Measurements from ENCODE around the gene GPX7.

The GPX7 gene

DNA sequence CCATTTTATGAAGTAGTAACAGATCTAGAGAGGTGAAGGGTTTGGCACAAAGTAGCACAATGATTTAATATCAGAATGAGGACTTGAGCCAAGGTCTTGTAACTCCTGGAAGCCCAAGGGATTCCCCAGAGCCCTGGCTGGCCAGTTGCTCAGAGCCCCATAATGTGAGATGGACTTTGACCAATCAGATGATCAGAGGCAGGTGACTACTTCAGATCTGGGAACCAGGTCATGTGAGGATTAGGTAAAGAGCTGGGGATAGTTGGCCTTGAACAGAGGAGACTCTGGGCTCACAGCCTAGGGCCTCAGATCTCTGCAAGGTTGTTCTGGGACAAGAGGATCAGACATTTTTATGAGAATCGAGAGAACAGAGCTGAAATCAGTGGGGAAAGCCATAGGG is 49.7 kb downstream of the GPX7 start:
- DNase-seq (ENCODE audit: insufficient read length, low spot score) (no peak), FAIRE-seq (no peak)
- TF ChIP-seq, protein P1, sequence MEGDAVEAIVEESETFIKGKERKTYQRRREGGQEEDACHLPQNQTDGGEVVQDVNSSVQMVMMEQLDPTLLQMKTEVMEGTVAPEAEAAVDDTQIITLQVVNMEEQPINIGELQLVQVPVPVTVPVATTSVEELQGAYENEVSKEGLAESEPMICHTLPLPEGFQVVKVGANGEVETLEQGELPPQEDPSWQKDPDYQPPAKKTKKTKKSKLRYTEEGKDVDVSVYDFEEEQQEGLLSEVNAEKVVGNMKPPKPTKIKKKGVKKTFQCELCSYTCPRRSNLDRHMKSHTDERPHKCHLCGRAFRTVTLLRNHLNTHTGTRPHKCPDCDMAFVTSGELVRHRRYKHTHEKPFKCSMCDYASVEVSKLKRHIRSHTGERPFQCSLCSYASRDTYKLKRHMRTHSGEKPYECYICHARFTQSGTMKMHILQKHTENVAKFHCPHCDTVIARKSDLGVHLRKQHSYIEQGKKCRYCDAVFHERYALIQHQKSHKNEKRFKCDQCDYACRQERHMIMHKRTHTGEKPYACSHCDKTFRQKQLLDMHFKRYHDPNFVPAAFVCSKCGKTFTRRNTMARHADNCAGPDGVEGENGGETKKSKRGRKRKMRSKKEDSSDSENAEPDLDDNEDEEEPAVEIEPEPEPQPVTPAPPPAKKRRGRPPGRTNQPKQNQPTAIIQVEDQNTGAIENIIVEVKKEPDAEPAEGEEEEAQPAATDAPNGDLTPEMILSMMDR (IDR thresholded peaks at IDR 0.05; ENCODE audit: insufficient read depth, missing control alignments): no peak

DNA sequence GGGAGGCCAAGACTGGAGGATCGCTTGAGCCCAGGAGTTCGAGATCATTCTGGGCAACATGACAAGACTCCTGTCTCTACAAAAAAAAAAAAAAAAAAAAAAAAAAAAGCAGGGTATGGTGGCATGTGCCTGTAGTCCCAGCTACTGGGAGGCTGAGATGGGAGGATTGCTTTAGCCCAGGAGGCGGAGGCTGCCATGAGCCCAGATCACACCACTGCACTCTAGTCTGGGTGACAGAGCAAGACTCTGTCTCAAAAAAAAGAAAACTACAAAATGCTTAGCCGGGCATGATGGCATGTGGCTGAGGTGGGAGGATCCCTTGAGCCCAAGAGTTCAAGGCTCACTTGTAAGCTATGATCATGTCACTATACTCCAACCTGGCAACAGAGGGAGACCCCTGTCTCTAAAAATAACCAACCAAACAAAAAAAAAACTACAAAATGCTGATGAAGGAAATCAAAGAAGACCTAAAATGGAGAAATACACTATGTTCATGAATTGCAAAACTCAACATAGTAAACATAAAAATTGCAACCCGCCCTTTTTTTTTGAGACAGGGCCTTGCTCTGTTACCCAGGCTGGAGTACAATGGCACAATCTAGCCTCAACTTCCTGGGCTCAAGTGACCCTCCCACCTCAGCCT is 51.2 kb downstream of the GPX7 start:
- TF ChIP-seq, protein P1 (IDR thresholded peaks at IDR 0.05; ENCODE audit: insufficient read depth, missing control alignments): no peak
- FAIRE-seq (no peak), DNase-seq (ENCODE audit: insufficient read length, low spot score) (no peak)

DNA sequence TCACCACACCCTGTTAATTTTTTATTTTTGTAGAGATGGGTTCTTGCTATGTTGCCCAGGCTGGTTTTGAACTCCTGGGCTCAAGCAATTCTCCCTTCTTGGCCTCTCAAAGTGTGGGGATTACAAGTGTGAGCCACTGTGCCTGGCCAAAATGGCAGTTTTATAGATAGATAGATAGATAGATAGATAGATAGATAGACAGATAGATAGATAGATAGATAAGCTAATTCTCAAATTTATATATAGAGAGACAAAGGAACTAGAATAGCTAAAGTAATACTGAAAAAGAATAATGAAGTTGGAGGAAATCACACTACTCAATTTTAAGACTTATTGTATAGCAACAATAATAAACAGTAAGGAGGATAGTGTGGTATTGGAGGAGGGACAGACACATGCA is 51.9 kb downstream of the GPX7 start:
- TF ChIP-seq, protein P1 (IDR thresholded peaks at IDR 0.05; ENCODE audit: insufficient read depth, missing control alignments): no peak
- no peak for FAIRE-seq
- DNase-seq (ENCODE audit: insufficient read length, low spot score): no peak

DNA sequence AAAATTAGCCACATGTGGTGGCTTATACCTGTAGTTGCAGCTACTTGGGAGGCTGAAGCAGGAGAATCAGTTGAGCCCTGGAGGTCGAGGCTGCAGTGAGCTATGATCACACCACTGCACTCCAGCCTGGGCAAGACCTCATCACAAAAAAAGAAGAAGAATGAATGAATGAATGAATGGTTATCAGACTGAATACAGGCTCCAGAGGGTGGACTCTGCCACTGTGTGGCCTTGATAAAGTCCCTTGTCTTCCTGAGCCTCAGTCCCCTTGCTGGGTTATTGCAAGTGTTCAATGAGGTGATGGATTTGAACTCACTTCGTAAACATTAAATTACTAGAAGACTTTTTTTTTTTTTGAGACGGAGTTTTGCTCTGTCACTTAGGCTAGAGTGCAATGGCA is 55.5 kb downstream of the GPX7 start:
- TF ChIP-seq, protein P1 (IDR thresholded peaks at IDR 0.05; ENCODE audit: insufficient read depth, missing control alignments): no peak
- no peak for FAIRE-seq

More for the DNA sequence above, 55.5 kb downstream of the GPX7 start:
- DNase-seq (ENCODE audit: insufficient read length, low spot score): no peak
